GM21447 (cell line): ENCODE measurements around the gene TLNRD1.

Source experiments
- ATAC-seq: cut with Tn5 transposase; IDR thresholded peaks from one replicate; pipeline ENCODE4 v1.9.1; 2021; ENCODE audit not compliant: unreplicated experiment

The TLNRD1 gene

DNA sequence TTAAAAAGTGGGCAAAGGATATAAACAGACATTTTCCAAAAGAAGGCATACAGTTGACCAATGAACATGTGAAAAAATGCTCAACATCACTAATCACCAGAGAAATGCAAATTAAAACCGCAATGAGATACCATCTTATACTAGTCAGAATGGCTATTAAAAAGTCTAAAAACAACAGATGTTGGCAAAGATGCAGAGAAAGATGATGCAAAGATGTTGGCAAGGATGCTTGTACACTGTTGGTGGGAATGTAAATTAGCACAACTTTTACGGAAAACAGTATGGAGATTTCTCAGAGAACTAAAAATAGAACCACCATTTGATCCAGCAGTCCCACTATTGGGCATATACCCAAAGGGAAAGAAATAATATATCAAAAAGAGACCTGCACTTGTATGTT is 53.5 kb downstream of the TLNRD1 start:
- ATAC-seq: no peak
